Esophagus squamous epithelium (tissue), 4 donors: Measurements from ENCODE around the gene EMP1.

Source experiments
- CTCF ChIP-seq, 6 experiments: fragments of 450-650 bp in 4 of 6; fragments of 200-600 bp in 2 of 6; sonication (generic) in 2 of 6; IDR thresholded peaks; one replicate each; pipeline ENCODE4 v1.5.1; 2016 to 2019; ENCODE audit warnings: antibody characterized with exemption in 6 of 6, mild to moderate bottlenecking in 4 of 6, moderate library complexity in 4 of 6
- POLR2A ChIP-seq, 4 donors: fragments of 450-650 bp; IDR thresholded peaks; one replicate each; pipeline ENCODE4 v1.6.1; 2017; ENCODE audit warnings: antibody characterized with exemption in 4 of 4, mild to moderate bottlenecking in 4 of 4, moderate library complexity in 3 of 4

- TF ChIP-seq CTCF (IDR thresholded peaks at IDR 0.05): no peak
- TF ChIP-seq POLR2A (IDR thresholded peaks at IDR 0.05): no peak
Observed at GRCh38 chr12:13199592-13199991, 3.1 kb downstream of the EMP1 start.
